RWPE1 (cell line): ENCODE data around the gene NRXN3.
"Not testable (repeated sequence)": the region's sequence is repeated elsewhere in the genome, so short reads cannot be mapped to it uniquely, and the experiment has no call there.

ENCODE experiments used
- CTCF ChIA-PET: fragments of 350-600 bp; sonication (Branson Sonifier 250); formaldehyde crosslinking; extraction: SDS; loops from one replicate; lab custom pipeline; 2021; lab: Yijun Ruan, JAX
- POLR2A ChIA-PET: fragments of 400-600 bp; formaldehyde crosslinking; extraction: SDS; loops from one replicate; lab custom pipeline; 2020; ENCODE audit warnings: antibody characterized with exemption; ENCODE audit not compliant: low non-redundant PET; lab: Yijun Ruan, JAX
- DNase-seq: peaks from one replicate; pipeline ENCODE4 v3.0.0; 2012; ENCODE audit warnings: low spot score
- H3K27ac ChIP-seq: fragments of 450-650 bp; 2 replicates; pipeline ENCODE4 v1.5.1; 2017
- CTCF ChIP-seq: fragments of 450-650 bp; conservative IDR thresholded peaks from 2 replicates; pipeline ENCODE4 v1.5.1; 2017; ENCODE audit warnings: low read depth, mild to moderate bottlenecking

The NRXN3 gene

GRCh38 chr14:78424311-78424710 lies 254.1 kb downstream of the NRXN3 start:
- no peak for TF ChIP-seq CTCF
- H3K27ac ChIP-seq, result no peak overlapping the region
- POLR2A ChIA-PET, result no interaction called here
- DNase-seq, result no peak
- CTCF ChIA-PET, result no interaction called here

GRCh38 chr14:78425330-78425729 lies 255.2 kb downstream of the NRXN3 start:
- CTCF ChIA-PET, result no interaction called here
- POLR2A ChIA-PET, result no interaction called here
- no peak overlapping the region for H3K27ac ChIP-seq
- no peak for DNase-seq
- no peak for TF ChIP-seq CTCF

- ChIA-PET POLR2A (no interaction called here), CTCF (no interaction called here)
- TF ChIP-seq CTCF, result no peak
- no peak overlapping the region for H3K27ac ChIP-seq
- no peak for DNase-seq
These were observed 255.6 kb downstream of the NRXN3 start for GRCh38 chr14:78425782-78426181.

- no peak for DNase-seq
- ChIA-PET CTCF (interaction anchor here (0.6 kb wide), 1 partner anchor 199 kb away, joined by 4 read pairs; no protein-coding TSS in a partner anchor), POLR2A (no interaction called here)
- no peak overlapping the region for H3K27ac ChIP-seq
- no peak for TF ChIP-seq CTCF
These were observed 261.9 kb downstream of the NRXN3 start for GRCh38 chr14:78432046-78432445.

GRCh38 chr14:78437448-78437847 lies 267.3 kb downstream of the NRXN3 start:
- H3K27ac ChIP-seq, DNase-seq, POLR2A ChIA-PET, CTCF ChIA-PET: not testable (repeated sequence)

GRCh38 chr14:78440356-78440894 lies 270.3 kb downstream of the NRXN3 start:
- no peak overlapping the region for H3K27ac ChIP-seq
- no peak for TF ChIP-seq CTCF
- no peak for DNase-seq
- CTCF ChIA-PET, result no interaction called here
- POLR2A ChIA-PET, result no interaction called here

GRCh38 chr14:78443834-78444233 lies 273.7 kb downstream of the NRXN3 start:
- CTCF ChIA-PET, result no interaction called here
- TF ChIP-seq CTCF, result no peak
- no peak for DNase-seq
- POLR2A ChIA-PET, result no interaction called here
- H3K27ac ChIP-seq, result no peak overlapping the region
